AG10803 (cell line): ENCODE results near the gene AMELX.

Experiments
- DNase-seq: peaks from one replicate; pipeline ENCODE4 v3.0.0; 2010; ENCODE audit warnings: low read depth
- H3K4me3 ChIP-seq: 2 replicates; pipeline ENCODE4 v1.5.1; 2011; ENCODE audit warnings: mild to moderate bottlenecking, low read length, control low read depth
- CTCF ChIP-seq: conservative IDR thresholded peaks from 2 replicates; pipeline ENCODE4 v1.5.1; 2011; ENCODE audit warnings: mild to moderate bottlenecking, low read length, control low read depth, inconsistent platforms

Gene AMELX

GRCh38 chrX:11328134-11328533 lies 34.9 kb downstream of the AMELX start:
- DNase-seq, result no peak
- TF ChIP-seq CTCF, result no peak

GRCh38 chrX:11329021-11329420 lies 35.8 kb downstream of the AMELX start:
- H3K4me3 ChIP-seq, result no peak overlapping the region
- no peak for DNase-seq
- TF ChIP-seq CTCF, result no peak

More at GRCh38 chrX:11328134-11328533, 34.9 kb downstream of the AMELX start:
- no peak overlapping the region for H3K4me3 ChIP-seq

- TF ChIP-seq CTCF, result no peak
- no peak overlapping the region for H3K4me3 ChIP-seq
- DNase-seq, result no peak
These were observed 38.6 kb downstream of the AMELX start for GRCh38 chrX:11331788-11332187.

- no peak for TF ChIP-seq CTCF
- H3K4me3 ChIP-seq, result no peak overlapping the region
- DNase-seq, result no peak
These were observed 41.0 kb downstream of the AMELX start for GRCh38 chrX:11334165-11334564.

GRCh38 chrX:11336201-11336600 lies 43.0 kb downstream of the AMELX start:
- no peak overlapping the region for H3K4me3 ChIP-seq
- TF ChIP-seq CTCF, result no peak
- DNase-seq, result no peak

- no peak for DNase-seq
- H3K4me3 ChIP-seq, result no peak overlapping the region
- no peak for TF ChIP-seq CTCF
These were observed 44.2 kb downstream of the AMELX start for GRCh38 chrX:11337292-11338009.
